Endothelial cell of umbilical vein (primary cell): Measurements from ENCODE around the gene CD2BP2. TPM values are rescaled to one million over a fixed set of nuclear protein-coding genes. Genes with fewer than 3 reads are reported as not detected.
A peak's percentile ranks its signal among the peaks of the same experiment; 100 is the strongest.
"Not testable (repeated sequence)": the region's sequence is repeated elsewhere in the genome, so short reads cannot be mapped to it uniquely, and the experiment has no call there.

ENCODE experiments used
- BruUV-seq: library from RNA; stranded (reverse); fragments of 400-500 nt; replicated peaks from 2 replicates; lab custom pipeline; 2021; lab: Mats Ljungman, UMichigan
- CTCF ChIA-PET: fragments of 300-600, 350-600 bp; sonication (Branson Sonifier 250); formaldehyde crosslinking; loops from one replicate; lab custom pipeline; 2021; ENCODE audit warnings: antibody characterized with exemption, inconsistent platforms; lab: Charles Lee
- POLR2A ChIA-PET: fragments of 300-600, 350-600 bp; sonication (Branson Sonifier 250); formaldehyde crosslinking; loops from one replicate; lab custom pipeline; 2021; ENCODE audit warnings: antibody characterized with exemption, inconsistent platforms; lab: Charles Lee
- DNase-seq: peaks from one replicate; pipeline ENCODE4 v3.0.0-alpha.2; 2011; ENCODE audit warnings: low read depth, low spot score
- FAIRE-seq: peaks from 2 replicates; lab custom pipeline; 2011; peaks lifted over from hg19 to GRCh38; lab: Jason Lieb, UNC
- H2AFZ ChIP-seq: 2 replicates; pipeline ENCODE4 v1.6.0; 2012; ENCODE audit warnings: low read depth, low read length, control low read depth, inconsistent platforms
- H3K27ac ChIP-seq: 2 replicates; pipeline ENCODE4 v1.5.1; 2011; ENCODE audit warnings: low read depth, mild to moderate bottlenecking, control low read depth, low read length, moderate library complexity; ENCODE audit not compliant: insufficient read depth
- H3K27me3 ChIP-seq, 2 experiments: 2 replicates each; pipeline versions ENCODE4 v1.6.0 to v1.6.1; 2011; ENCODE audit warnings: low read length in 2 of 2, mixed read lengths in 1 of 2; ENCODE audit not compliant: control insufficient read depth in 2 of 2, insufficient read depth in 2 of 2
- H3K36me3 ChIP-seq, 2 experiments: 2 replicates in 1 of 2; 3 replicates in 1 of 2; pipeline ENCODE4 v1.5.1; 2011; ENCODE audit warnings: low read length in 2 of 2, mild to moderate bottlenecking in 1 of 2, moderate library complexity in 1 of 2; ENCODE audit not compliant: control insufficient read depth in 2 of 2, insufficient read depth in 2 of 2; ENCODE audit errors: extremely low read depth in 1 of 2
- H3K4me1 ChIP-seq: 3 replicates; pipeline ENCODE4 v1.5.1; 2011; ENCODE audit warnings: mild to moderate bottlenecking, low read length; ENCODE audit not compliant: control insufficient read depth, insufficient read depth; ENCODE audit errors: extremely low read depth
- H3K4me2 ChIP-seq: 2 replicates; pipeline ENCODE4 v1.6.1; 2011; ENCODE audit warnings: low read length, control low read depth, mixed read lengths; ENCODE audit not compliant: insufficient read depth
- H3K4me3 ChIP-seq, 3 experiments: fragments of 200-600 bp in 1 of 3; sonication (generic), shearing (Covaris generic) in 1 of 3; replicated peaks in 1 of 3; 2 replicates each; pipeline ENCODE4 v1.5.1; 2011 to 2016; ENCODE audit warnings: control low read depth in 3 of 3, low read length in 3 of 3, mild to moderate bottlenecking in 2 of 3, inconsistent platforms in 1 of 3, low read depth in 1 of 3, moderate library complexity in 1 of 3; ENCODE audit not compliant: insufficient read depth in 1 of 3
- H3K79me2 ChIP-seq: 2 replicates; pipeline ENCODE4 v1.6.0; 2012; ENCODE audit warnings: low read length, inconsistent platforms; ENCODE audit not compliant: control insufficient read depth, insufficient read depth
- H3K9ac ChIP-seq: replicated peaks from 2 replicates; pipeline ENCODE3; 2011; ENCODE audit warnings: low read length, control low read depth; ENCODE audit not compliant: insufficient read depth; ENCODE audit errors: extremely low read depth
- H3K9me1 ChIP-seq: replicated peaks from 3 replicates; pipeline ENCODE4 v1.6.0; 2011; ENCODE audit warnings: mild to moderate bottlenecking, low read length; ENCODE audit not compliant: control insufficient read depth, insufficient read depth; ENCODE audit errors: extremely low read depth
- H3K9me3 ChIP-seq: replicated peaks from 2 replicates; pipeline ENCODE4 v1.5.1; 2012; ENCODE audit warnings: low read length, inconsistent platforms; ENCODE audit not compliant: control insufficient read depth, insufficient read depth
- H4K20me1 ChIP-seq: replicated peaks from 2 replicates; pipeline ENCODE3; 2011; ENCODE audit warnings: mild to moderate bottlenecking, low read length; ENCODE audit not compliant: control insufficient read depth, insufficient read depth; ENCODE audit errors: extremely low read depth
- CTCF ChIP-seq, 2 donors: IDR thresholded peaks; 1 replicate in 1 of 2; 2 replicates in 1 of 2; pipeline ENCODE4 v1.5.1; 2011; ENCODE audit warnings: low read length in 2 of 2, mild to moderate bottlenecking in 2 of 2, moderate library complexity in 2 of 2, control low read depth in 1 of 2, inconsistent platforms in 1 of 2, low read depth in 1 of 2; ENCODE audit not compliant: insufficient read depth in 1 of 2; ENCODE audit errors: extremely low read depth in 1 of 2
- EZH2 ChIP-seq: IDR thresholded peaks from 2 replicates; pipeline ENCODE4 v1.6.1; 2012; ENCODE audit warnings: borderline replicate concordance, low read depth, mild to moderate bottlenecking, moderate library complexity, low read length, inconsistent platforms; ENCODE audit not compliant: severe bottlenecking
- FOS ChIP-seq: IDR thresholded peaks from 2 replicates; pipeline ENCODE4 v1.6.1; 2011; ENCODE audit warnings: mild to moderate bottlenecking, low read length, moderate library complexity, borderline replicate concordance; ENCODE audit not compliant: insufficient read depth
- GATA2 ChIP-seq: IDR thresholded peaks from 2 replicates; pipeline ENCODE4 v1.7.0; 2011; ENCODE audit warnings: low read depth, mild to moderate bottlenecking, moderate library complexity, mixed read lengths, low read length; ENCODE audit not compliant: insufficient read length, insufficient read depth
- JUN ChIP-seq: IDR thresholded peaks from 2 replicates; pipeline ENCODE4 v1.6.1; 2011; ENCODE audit warnings: borderline replicate concordance, low read depth; ENCODE audit not compliant: insufficient read length, insufficient read depth
- MAX ChIP-seq: IDR thresholded peaks from 2 replicates; pipeline ENCODE4 v1.6.1; 2011; ENCODE audit not compliant: insufficient read depth, insufficient read length
- MYC ChIP-seq: IDR thresholded peaks from one replicate; pipeline ENCODE4 v1.6.1; 2011; ENCODE audit warnings: mild to moderate bottlenecking, low read depth, low read length
- POLR2A ChIP-seq: IDR thresholded peaks from 2 replicates; pipeline ENCODE4 v1.6.1; 2012; ENCODE audit warnings: low read depth, mild to moderate bottlenecking, control low read depth, low read length
- POLR2AphosphoS5 ChIP-seq: IDR thresholded peaks from 2 replicates; pipeline ENCODE4 v1.6.1; 2012; ENCODE audit warnings: low read depth, mild to moderate bottlenecking, control low read depth, low read length, moderate library complexity; ENCODE audit not compliant: insufficient read depth
- dilution Hi-C: fragments of 300-500 bp; cut with MboI; formaldehyde crosslinking; loops from one replicate; pipeline ENCODE4 v1.15.0; 2019; ENCODE audit warnings: low sequenced_read_pairs; ENCODE audit not compliant: extremely low pct_ligation_motif_present
- intact Hi-C: fragments of 100-400 bp; cut with micrococcal nuclease; formaldehyde crosslinking; loops from one replicate; pipeline ENCODE4 v1.10.0; 2022
- polyA plus RNA-seq, 4 experiments: library from polyadenylated mRNA; depleted of rRNA in 3 of 4; stranded (reverse) in 3 of 4; unstranded in 1 of 4; fragments of >200 nt; gene quantifications; 2 replicates each; pipeline versions ENCODE4 v1.2.1 to v1.2.3, GENCODE V29; 2011 to 2012; ENCODE audit warnings: missing spikeins in 1 of 4
- total RNA-seq: library from RNA; stranded (reverse); gene quantifications from 2 replicates; pipeline ENCODE4 v1.2.3, GENCODE V29; 2021

Gene CD2BP2
- total and polyA plus RNA-seq, 2 donors (not counting 3 experiments of a cell fraction or from before 2014, with no cell fraction given) = 47.2 to 75.7 TPM

GRCh38 chr16:30397056-30397455, 41.9 kb upstream of the CD2BP2 start:
- intact Hi-C loops = no loop called here
- Histone ChIP-seq H3K79me2 (peaks cover 9% of the 10 kb centered on the region), H3K9me3 (no peaks in the 10 kb centered on the region), H3K27ac (no peak overlapping the region), H3K27me3 (no peaks in the 10 kb centered on the region), H3K36me3 (peaks cover 0 to 19% of the 10 kb centered on the region in 2 experiments), H3K9me1 (no peaks in the 10 kb centered on the region), H3K9ac (no peak overlapping the region), H3K4me1 (peaks cover 21% of the 10 kb centered on the region), H2AFZ (no peak overlapping the region), H3K4me2 (no peak overlapping the region), H4K20me1 (no peaks in the 10 kb centered on the region), H3K4me3 (no peak overlapping the region)
- DNase-seq (no peak), FAIRE-seq (no peak)
- CTCF ChIA-PET = interaction anchor here (0.6 kb wide), 1 partner anchor 237 kb away, joined by 3 read pairs; no protein-coding TSS in a partner anchor
- no peak for TF ChIP-seq EZH2
- no peak for TF ChIP-seq FOS
- TF ChIP-seq MAX = no peak
- no peak for TF ChIP-seq POLR2AphosphoS5
- no peak for TF ChIP-seq MYC
- TF ChIP-seq CTCF (IDR thresholded peaks at IDR 0.05; ENCODE audit: extremely low read depth in 1 of 2, insufficient read depth in 1 of 2, low read depth in 1 of 2, low read length in 2 of 2) = no peak
- TF ChIP-seq JUN = no peak
- TF ChIP-seq GATA2 = no peak
- TF ChIP-seq POLR2A = no peak
- dilution Hi-C loops = no loop called here
- POLR2A ChIA-PET = interaction anchor here (0.6 kb wide), 1 partner anchor 275 kb away, joined by 3 read pairs; no protein-coding TSS in a partner anchor
- BruUV-seq = no TSS peak

GRCh38 chr16:30396627-30397026, 41.5 kb upstream of the CD2BP2 start:
- ChIA-PET POLR2A (interaction anchor here (0.5 to 2.4 kb wide), 3 partner anchors 26 to 276 kb away, joined by 3 to 7 read pairs (median 4); partner anchors contain the start of gene TBC1D10B), CTCF (interaction anchor here (0.6 to 3.3 kb wide), 5 partner anchors 12 to 237 kb away, joined by 3 to 62 read pairs (median 5); partner anchors contain the start of genes DCTPP1 and ZNF771)
- H3K9ac ChIP-seq, H3K27me3 ChIP-seq, H3K9me3 ChIP-seq, H3K27ac ChIP-seq, H2AFZ ChIP-seq, DNase-seq, H4K20me1 ChIP-seq, FAIRE-seq, H3K9me1 ChIP-seq, dilution Hi-C loops, H3K79me2 ChIP-seq, BruUV-seq, intact Hi-C loops: not testable (repeated sequence)
- Histone ChIP-seq H3K4me1 (peaks cover 21% of the 10 kb centered on the region), H3K4me2 (peak overlapping the region; percentile 94), H3K36me3 (peaks cover 0 to 19% of the 10 kb centered on the region in 2 experiments), H3K4me3 (peak overlapping the region in 1 of 3 experiments; percentile 85)
